MM.1S (cell line): ENCODE measurements around the gene KCTD5.
A peak's percentile ranks its signal among the peaks of the same experiment; 100 is the strongest.
"Not testable (repeated sequence)": the region's sequence is repeated elsewhere in the genome, so short reads cannot be mapped to it uniquely, and the experiment has no call there.

Source experiments
- DNase-seq: peaks from one replicate; pipeline ENCODE4 v3.0.0-alpha.2; 2015
- H2AFZ ChIP-seq: fragments of 300-600 bp; sonication (generic); 2 replicates; pipeline ENCODE4 v1.6.0; 2016; ENCODE audit warnings: antibody characterized with exemption, low read length
- H3F3A ChIP-seq: fragments of 300-600 bp; sonication (generic); 2 replicates; pipeline ENCODE4 v1.6.1; 2016; ENCODE audit warnings: mild to moderate bottlenecking, antibody characterized with exemption, low read length, moderate library complexity, mixed read lengths; ENCODE audit not compliant: insufficient read depth
- H3K27ac ChIP-seq: fragments of 300-600 bp; sonication (generic); 2 replicates; pipeline ENCODE4 v1.5.1; 2016; ENCODE audit warnings: mild to moderate bottlenecking, low read length
- H3K27me3 ChIP-seq: fragments of 300-600 bp; sonication (generic); replicated peaks from 2 replicates; pipeline ENCODE4 v1.6.0; 2016; ENCODE audit warnings: low read length; ENCODE audit not compliant: insufficient read depth
- H3K36me3 ChIP-seq: fragments of 300-600 bp; sonication (generic); replicated peaks from 2 replicates; pipeline ENCODE4 v1.6.1; 2016; ENCODE audit warnings: mild to moderate bottlenecking, low read length, mixed read lengths; ENCODE audit not compliant: insufficient read depth
- H3K4me1 ChIP-seq: fragments of 300-600 bp; sonication (generic); 2 replicates; pipeline ENCODE4 v1.6.1; 2016; ENCODE audit warnings: low read length, mixed read lengths
- H3K4me2 ChIP-seq: fragments of 300-600 bp; sonication (generic); 2 replicates; pipeline ENCODE4 v1.6.0; 2016; ENCODE audit warnings: low read depth, low read length
- H3K4me3 ChIP-seq: fragments of 300-600 bp; sonication (generic); 2 replicates; pipeline ENCODE4 v1.5.1; 2016; ENCODE audit warnings: low read length, mixed read lengths
- H3K79me2 ChIP-seq: fragments of 300-600 bp; sonication (generic); 2 replicates; pipeline ENCODE4 v1.6.1; 2016; ENCODE audit warnings: mixed run types, low read length, mixed read lengths
- H3K9ac ChIP-seq: fragments of 300-600 bp; sonication (generic); 2 replicates; pipeline ENCODE4 v1.6.1; 2016; ENCODE audit warnings: low read length, mixed read lengths
- H3K9me2 ChIP-seq: fragments of 300-600 bp; sonication (generic); replicated peaks from 2 replicates; pipeline ENCODE4 v1.6.1; 2016; ENCODE audit warnings: mild to moderate bottlenecking, low read length, mixed read lengths; ENCODE audit not compliant: insufficient read depth
- H3K9me3 ChIP-seq: fragments of 300-600 bp; sonication (generic); replicated peaks from 2 replicates; pipeline ENCODE4 v1.6.1; 2016; ENCODE audit warnings: mild to moderate bottlenecking, low read length, mixed read lengths; ENCODE audit not compliant: insufficient read depth
- H4K20me1 ChIP-seq: fragments of 300-600 bp; sonication (generic); 2 replicates; pipeline ENCODE4 v1.6.1; 2016; ENCODE audit warnings: mild to moderate bottlenecking, low read length, moderate library complexity, mixed read lengths; ENCODE audit not compliant: insufficient read depth
- EZH2 ChIP-seq: fragments of 300-600 bp; sonication (generic); optimal IDR thresholded peaks from 2 replicates; pipeline ENCODE3; 2017; ENCODE audit warnings: low read depth, mild to moderate bottlenecking, antibody characterized with exemption, low read length, mixed read lengths
- EZH2phosphoT487 ChIP-seq: fragments of 300-600 bp; sonication (generic); IDR thresholded peaks from 2 replicates; pipeline ENCODE4 v1.6.1; 2018; ENCODE audit warnings: antibody characterized with exemption, low read length
- TF ChIP-seq, protein P1 (sequence below): fragments of 300-600 bp; sonication (generic); IDR thresholded peaks from 2 replicates; pipeline ENCODE4 v1.5.1; 2016; ENCODE audit warnings: antibody characterized with exemption, low read length, mixed read lengths

The KCTD5 gene

GRCh38 chr16:2682209-2683021 lies at the start of gene KCTD5:
KCTD5 (plus strand) TSS chr16:2682523; CDS start chr16:2682549, 26 bp downstream.
- H3K4me1 ChIP-seq, result peaks cover 1% of the 10 kb centered on the region
- peak within 1 kb of the TSS; percentile 88 for H3K9ac ChIP-seq
- H3K27ac ChIP-seq, result peak within 1 kb of the TSS; percentile 47; the same call in 1 of the 2 replicates
- H3K36me3 ChIP-seq, result no peaks in the 10 kb centered on the region
- H3F3A ChIP-seq, result peaks cover 16% of the 10 kb centered on the region
- H3K27me3 ChIP-seq, result no peaks in the 10 kb centered on the region
- H3K9me3 ChIP-seq, result no peaks in the 10 kb centered on the region
- TF ChIP-seq, protein P1, sequence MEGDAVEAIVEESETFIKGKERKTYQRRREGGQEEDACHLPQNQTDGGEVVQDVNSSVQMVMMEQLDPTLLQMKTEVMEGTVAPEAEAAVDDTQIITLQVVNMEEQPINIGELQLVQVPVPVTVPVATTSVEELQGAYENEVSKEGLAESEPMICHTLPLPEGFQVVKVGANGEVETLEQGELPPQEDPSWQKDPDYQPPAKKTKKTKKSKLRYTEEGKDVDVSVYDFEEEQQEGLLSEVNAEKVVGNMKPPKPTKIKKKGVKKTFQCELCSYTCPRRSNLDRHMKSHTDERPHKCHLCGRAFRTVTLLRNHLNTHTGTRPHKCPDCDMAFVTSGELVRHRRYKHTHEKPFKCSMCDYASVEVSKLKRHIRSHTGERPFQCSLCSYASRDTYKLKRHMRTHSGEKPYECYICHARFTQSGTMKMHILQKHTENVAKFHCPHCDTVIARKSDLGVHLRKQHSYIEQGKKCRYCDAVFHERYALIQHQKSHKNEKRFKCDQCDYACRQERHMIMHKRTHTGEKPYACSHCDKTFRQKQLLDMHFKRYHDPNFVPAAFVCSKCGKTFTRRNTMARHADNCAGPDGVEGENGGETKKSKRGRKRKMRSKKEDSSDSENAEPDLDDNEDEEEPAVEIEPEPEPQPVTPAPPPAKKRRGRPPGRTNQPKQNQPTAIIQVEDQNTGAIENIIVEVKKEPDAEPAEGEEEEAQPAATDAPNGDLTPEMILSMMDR, result no peak
- TF ChIP-seq EZH2phosphoT487, result no peak
- no peak for TF ChIP-seq EZH2
- no peaks in the 10 kb centered on the region for H4K20me1 ChIP-seq
- no peaks in the 10 kb centered on the region for H3K9me2 ChIP-seq
- DNase-seq, result peak; percentile 96
- peak within 1 kb of the TSS; percentile 92 for H3K4me2 ChIP-seq
- H3K4me3 ChIP-seq, result peak within 1 kb of the TSS; percentile 92
- H2AFZ ChIP-seq, result peak within 1 kb of the TSS; percentile 92
- peaks cover 35% of the 10 kb centered on the region for H3K79me2 ChIP-seq

- not testable (repeated sequence) for H3K27ac ChIP-seq, DNase-seq, H3K4me3 ChIP-seq, H2AFZ ChIP-seq, H3K9ac ChIP-seq, H3K9me3 ChIP-seq, H3K4me1 ChIP-seq, H4K20me1 ChIP-seq, H3K36me3 ChIP-seq, H3K27me3 ChIP-seq, H3K4me2 ChIP-seq, H3F3A ChIP-seq, H3K9me2 ChIP-seq, H3K79me2 ChIP-seq
These were observed 43.1 kb upstream of the KCTD5 start for GRCh38 chr16:2639071-2639721.

- H3K36me3 ChIP-seq, H3K4me2 ChIP-seq, H3F3A ChIP-seq, H3K27me3 ChIP-seq, H3K9ac ChIP-seq, H4K20me1 ChIP-seq, H3K9me2 ChIP-seq, H3K9me3 ChIP-seq, H3K27ac ChIP-seq, H3K79me2 ChIP-seq, H3K4me3 ChIP-seq, DNase-seq, H2AFZ ChIP-seq, H3K4me1 ChIP-seq: not testable (repeated sequence)
These were observed 42.6 kb upstream of the KCTD5 start for GRCh38 chr16:2639722-2640072.

DNA sequence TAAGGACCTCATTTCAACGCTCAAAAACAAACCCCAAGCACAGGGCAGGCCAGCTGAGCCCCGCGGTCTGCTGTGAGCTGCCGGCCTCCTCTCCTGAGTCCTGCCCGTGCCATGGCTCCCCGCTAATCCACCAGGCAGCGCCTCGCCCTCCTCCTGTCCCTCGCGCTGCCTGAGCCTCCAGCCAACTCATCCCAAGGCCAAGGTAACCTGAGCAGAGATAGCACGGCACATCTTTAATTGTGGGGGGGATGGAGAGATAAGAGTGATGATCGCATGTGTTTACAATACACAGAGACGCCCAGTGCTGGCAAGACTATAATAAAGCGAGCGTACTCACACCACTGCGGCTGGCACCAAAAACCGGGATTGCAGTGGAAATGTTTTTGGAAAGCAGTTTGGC lies 39.8 kb upstream of the KCTD5 start:
- H3K27ac ChIP-seq, H3K4me2 ChIP-seq, H2AFZ ChIP-seq, DNase-seq, H3K9me3 ChIP-seq, H3K9ac ChIP-seq, H3K27me3 ChIP-seq, H3K36me3 ChIP-seq, H3K79me2 ChIP-seq, H4K20me1 ChIP-seq, H3K4me3 ChIP-seq, H3K4me1 ChIP-seq, H3K9me2 ChIP-seq, H3F3A ChIP-seq: not testable (repeated sequence)

DNA sequence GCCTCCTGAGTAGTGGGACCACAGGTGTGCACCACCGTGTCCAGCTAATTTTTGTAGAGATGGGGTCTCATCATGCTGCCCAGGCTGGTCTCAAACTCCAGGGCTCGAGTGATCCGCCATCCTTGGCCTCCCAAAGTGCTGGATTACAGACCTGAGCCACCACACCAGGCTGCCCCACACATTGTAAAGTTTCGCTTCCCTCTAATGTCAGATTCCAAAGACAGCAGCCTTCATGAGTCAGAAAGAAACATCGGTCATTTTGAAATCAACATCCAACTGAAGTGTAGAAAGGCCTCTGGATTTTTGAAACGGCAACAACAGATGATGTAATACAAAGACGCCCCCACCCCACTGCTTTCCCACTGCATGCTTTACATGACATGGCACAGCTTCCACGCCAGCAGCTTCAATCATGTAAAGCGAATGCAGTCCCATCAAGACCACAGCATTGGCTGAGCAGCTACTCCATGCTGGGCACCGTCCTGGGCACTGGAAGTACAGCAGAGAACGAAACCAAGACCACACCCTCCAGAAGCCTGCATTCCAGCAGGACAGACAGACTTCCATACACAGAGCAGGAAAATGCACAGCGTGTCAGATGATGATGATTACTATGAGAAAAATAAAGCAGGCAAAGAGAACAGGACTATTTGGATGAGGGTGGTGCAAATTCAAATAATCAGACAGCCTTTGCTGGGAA lies 37.4 kb upstream of the KCTD5 start:
- H3F3A ChIP-seq, H3K27me3 ChIP-seq, H3K9me2 ChIP-seq, H3K4me1 ChIP-seq, DNase-seq, H3K36me3 ChIP-seq, H3K27ac ChIP-seq, H3K79me2 ChIP-seq, H4K20me1 ChIP-seq, H2AFZ ChIP-seq, H3K4me2 ChIP-seq, H3K9me3 ChIP-seq, H3K4me3 ChIP-seq, H3K9ac ChIP-seq: not testable (repeated sequence)

GRCh38 chr16:2651268-2651871 lies 31.0 kb upstream of the KCTD5 start:
- DNase-seq, H3K9me3 ChIP-seq, H4K20me1 ChIP-seq, H3K9ac ChIP-seq, H3F3A ChIP-seq, H3K27me3 ChIP-seq, H3K27ac ChIP-seq, H3K36me3 ChIP-seq, H3K79me2 ChIP-seq, H3K4me2 ChIP-seq, H3K4me3 ChIP-seq, H3K4me1 ChIP-seq, H3K9me2 ChIP-seq, H2AFZ ChIP-seq: not testable (repeated sequence)
